Upper lobe of left lung (tissue), 4 donors: ENCODE results near the gene EMC10.

ENCODE experiments used
- EP300 ChIP-seq, 4 donors: sonication (generic); formaldehyde crosslinking; IDR thresholded peaks; one replicate each; pipeline ENCODE4 v1.5.1; 2017; ENCODE audit warnings: antibody characterized with exemption in 4 of 4, control low read depth in 2 of 4
- POLR2A ChIP-seq, 4 donors: fragments of 450-650 bp; IDR thresholded peaks; one replicate each; pipeline ENCODE4 v1.5.1; 2016 to 2017; ENCODE audit warnings: antibody characterized with exemption in 4 of 4, mild to moderate bottlenecking in 2 of 4
- POLR2AphosphoS5 ChIP-seq, 2 donors: sonication (generic); formaldehyde crosslinking; IDR thresholded peaks; one replicate each; pipeline ENCODE4 v1.5.1; 2017; ENCODE audit warnings: antibody characterized with exemption in 2 of 2
- TF ChIP-seq, protein P1 (sequence below), 6 experiments: fragments of 450-650 bp in 4 of 6; fragments of 200-600 bp in 2 of 6; sonication (generic) in 2 of 6; IDR thresholded peaks; one replicate each; pipeline ENCODE4 v1.5.1; 2016 to 2019; ENCODE audit warnings: antibody characterized with exemption in 6 of 6

DNA sequence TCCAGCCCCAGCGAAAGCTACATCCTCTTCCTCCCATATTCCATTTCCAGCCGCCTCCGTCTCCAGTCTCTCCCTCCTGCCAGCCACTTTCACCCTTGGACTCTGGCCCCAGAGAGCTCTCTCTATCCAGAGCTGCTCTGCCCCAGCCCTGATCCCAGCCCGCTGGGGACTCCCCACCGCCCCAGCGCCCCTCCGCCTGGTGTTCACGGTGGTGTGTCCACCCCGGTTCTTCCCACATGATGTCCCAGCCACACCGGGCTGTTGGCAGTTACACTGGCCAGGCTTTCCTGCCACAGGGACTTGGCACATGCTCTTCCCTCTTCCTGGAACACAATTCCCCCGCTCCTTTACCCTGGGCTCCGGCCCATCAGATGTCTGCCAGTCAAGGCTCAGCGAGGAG is 11.3 kb upstream of the EMC10 start:
- TF ChIP-seq, protein P1, sequence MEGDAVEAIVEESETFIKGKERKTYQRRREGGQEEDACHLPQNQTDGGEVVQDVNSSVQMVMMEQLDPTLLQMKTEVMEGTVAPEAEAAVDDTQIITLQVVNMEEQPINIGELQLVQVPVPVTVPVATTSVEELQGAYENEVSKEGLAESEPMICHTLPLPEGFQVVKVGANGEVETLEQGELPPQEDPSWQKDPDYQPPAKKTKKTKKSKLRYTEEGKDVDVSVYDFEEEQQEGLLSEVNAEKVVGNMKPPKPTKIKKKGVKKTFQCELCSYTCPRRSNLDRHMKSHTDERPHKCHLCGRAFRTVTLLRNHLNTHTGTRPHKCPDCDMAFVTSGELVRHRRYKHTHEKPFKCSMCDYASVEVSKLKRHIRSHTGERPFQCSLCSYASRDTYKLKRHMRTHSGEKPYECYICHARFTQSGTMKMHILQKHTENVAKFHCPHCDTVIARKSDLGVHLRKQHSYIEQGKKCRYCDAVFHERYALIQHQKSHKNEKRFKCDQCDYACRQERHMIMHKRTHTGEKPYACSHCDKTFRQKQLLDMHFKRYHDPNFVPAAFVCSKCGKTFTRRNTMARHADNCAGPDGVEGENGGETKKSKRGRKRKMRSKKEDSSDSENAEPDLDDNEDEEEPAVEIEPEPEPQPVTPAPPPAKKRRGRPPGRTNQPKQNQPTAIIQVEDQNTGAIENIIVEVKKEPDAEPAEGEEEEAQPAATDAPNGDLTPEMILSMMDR (IDR thresholded peaks at IDR 0.05): no peak
- TF ChIP-seq POLR2A (IDR thresholded peaks at IDR 0.05) (no peak), POLR2AphosphoS5 (IDR thresholded peaks at IDR 0.05) (no peak), EP300 (IDR thresholded peaks at IDR 0.05) (no peak)
